A204.1 (cell line): ENCODE results near the gene TRHDE.

ENCODE experiments used
- FAIRE-seq: peaks from 2 replicates; lab custom pipeline; 2012; peaks lifted over from hg19 to GRCh38; lab: Jason Lieb, UNC

The TRHDE gene

DNA sequence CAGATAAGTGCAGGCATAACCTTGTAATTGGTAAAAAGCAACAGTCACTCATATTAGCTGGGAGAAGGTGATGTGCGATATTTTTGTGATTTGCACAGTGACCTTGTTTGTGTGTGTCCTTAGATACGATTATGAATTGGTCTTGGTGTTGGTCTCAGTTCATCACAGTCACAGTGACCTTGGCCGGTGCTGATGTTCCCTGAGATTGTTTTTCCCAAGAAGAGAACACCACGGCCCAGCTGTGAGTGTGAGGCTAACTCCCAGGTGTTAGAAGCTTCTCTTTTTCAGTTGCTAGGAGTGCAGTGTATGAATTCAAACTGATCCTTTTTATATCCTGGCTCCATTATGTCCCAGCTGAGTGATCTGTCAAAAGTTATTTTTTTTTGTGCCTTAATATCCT is 46.2 kb downstream of the TRHDE start:
- no peak for FAIRE-seq

DNA sequence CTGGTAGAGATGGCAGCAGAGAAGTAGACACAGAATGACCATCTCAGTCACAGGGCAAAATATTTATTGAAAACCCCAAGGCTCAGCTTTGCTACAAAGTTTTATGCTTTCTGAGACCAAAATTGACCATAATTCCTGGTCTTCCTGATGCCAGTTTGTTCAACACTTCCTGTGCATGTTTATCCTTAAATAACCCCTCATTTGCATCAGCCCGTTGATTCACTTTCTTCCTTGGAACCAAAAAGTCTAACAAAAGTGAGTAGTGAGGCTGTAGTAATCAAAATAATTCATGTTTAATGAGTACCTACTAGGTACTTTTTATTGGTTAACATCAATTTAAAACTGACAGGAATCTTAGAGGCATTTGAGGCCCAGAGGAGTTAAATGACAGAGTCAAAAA is 51.7 kb downstream of the TRHDE start:
- FAIRE-seq, result no peak

DNA sequence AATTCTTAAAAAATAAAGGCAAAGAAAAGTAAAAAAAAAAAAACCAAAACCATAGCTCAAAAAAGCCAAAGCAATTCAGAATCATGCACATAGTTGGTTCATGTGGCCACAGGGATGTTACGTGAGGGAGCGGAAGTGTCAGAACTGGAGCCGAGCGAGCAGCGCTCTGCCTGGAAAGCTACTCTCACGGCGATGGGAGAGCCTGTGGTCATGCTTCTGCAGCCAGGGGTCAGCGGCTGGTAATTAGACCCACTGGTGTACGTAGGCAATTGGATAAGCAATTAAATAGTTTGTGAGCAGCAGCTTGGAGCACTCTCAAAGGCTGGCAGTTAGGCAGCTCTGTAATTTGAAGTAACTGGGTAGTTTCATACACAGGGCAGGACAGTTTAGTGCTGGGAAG is 58.1 kb downstream of the TRHDE start:
- no peak for FAIRE-seq

DNA sequence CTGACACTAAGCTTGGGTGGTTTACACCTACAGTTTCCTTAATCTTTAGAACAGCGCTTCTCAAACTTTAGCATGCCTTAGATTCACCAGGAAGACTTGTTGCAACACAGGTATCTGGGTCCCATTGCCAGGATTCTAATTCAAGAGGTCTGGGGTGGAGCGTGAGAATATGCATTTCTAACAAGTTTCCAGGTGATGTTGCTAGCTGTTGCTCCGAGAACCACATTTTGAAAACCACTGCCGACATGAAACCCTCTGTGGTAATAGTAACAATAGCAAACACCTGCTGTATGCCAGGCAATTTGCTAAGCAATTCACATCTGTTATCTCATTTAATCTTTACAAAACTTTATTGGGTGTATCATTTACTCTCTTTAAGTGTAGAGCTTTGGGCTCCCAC is 58.6 kb downstream of the TRHDE start:
- no peak for FAIRE-seq

DNA sequence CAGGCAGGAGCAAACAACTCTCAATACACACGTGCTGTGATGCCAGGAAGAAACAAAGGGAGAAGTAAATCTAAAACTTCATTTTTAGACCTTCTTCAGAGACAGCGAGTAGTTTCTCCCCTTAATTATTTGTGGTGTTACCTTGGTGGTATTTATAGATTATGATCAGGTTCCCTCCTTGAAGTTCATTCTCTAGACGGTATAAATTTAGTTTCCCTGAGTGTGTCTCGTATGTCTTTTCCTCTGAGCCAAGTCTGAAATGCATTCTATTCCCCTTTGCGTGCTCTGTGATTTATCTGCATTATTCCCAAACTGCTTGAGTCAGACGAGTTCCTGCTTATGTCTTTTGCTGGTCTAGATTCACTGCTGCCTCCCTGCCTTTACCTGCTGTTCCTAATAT is 65.2 kb downstream of the TRHDE start:
- FAIRE-seq, result no peak

DNA sequence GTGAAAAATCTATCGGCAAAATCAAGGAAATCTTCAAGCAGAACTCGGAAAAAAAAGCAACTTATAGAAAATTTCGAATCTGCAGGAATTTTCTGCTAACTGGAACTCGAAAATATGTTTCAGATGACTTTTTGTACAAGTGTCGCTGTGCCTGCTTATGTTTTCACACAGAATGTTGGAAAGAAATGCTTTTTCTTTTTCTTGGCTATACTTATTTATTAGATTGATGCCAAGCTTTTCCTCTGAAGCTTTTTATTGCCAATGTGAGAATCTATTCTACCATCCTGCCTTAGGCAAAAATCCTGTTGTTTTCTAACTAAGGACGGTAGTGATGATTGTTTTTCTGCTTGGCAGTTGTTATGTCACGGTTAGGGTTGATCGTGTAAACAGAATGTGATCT is 65.8 kb downstream of the TRHDE start:
- FAIRE-seq, result no peak

DNA sequence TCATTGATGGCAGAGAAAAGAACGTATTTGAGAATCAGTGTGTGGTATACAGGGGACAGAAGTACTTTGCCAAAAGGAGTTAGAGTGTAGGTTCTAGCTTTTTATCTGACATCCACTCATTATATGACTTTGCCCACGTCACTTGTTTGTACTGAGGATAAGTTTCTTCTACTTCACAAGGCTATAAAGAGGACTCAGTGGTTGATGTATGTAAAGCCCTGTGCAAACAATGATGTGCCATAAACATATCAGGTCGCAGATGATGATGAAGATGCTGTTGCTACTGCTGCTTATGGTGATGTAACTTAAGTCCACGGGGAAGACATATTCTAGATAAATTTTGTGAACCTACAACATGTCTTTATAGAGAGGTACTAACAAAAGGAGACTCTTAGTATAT is 66.3 kb downstream of the TRHDE start:
- FAIRE-seq, result no peak

DNA sequence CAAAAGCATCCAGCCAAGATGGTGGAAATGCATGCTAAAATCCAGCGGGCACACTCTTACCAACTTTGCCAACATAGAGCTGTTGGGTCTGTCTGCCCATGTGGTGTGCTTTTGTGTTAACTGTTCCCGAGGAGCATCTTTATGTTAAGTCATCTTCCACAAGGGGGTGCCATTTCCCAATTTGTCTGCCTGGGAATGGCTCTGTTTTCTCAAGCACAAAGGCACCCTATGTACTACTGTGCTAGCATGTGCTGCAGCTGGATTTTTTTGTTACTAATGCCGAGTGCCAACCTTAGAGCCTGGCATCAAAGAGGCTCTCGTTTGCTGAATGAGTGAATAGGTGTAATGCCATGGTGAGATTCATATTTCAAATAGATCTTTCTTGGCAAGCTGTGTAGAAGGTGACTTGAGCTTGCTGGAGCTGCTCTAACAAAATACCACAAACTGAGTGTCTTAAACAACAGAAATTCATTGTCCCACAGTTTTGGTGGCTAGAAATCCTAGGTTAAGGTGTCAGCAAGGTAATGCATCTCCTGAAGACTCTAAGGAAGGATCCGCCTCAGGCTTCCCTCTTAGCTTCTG is 74.3 kb downstream of the TRHDE start:
- no peak for FAIRE-seq

DNA sequence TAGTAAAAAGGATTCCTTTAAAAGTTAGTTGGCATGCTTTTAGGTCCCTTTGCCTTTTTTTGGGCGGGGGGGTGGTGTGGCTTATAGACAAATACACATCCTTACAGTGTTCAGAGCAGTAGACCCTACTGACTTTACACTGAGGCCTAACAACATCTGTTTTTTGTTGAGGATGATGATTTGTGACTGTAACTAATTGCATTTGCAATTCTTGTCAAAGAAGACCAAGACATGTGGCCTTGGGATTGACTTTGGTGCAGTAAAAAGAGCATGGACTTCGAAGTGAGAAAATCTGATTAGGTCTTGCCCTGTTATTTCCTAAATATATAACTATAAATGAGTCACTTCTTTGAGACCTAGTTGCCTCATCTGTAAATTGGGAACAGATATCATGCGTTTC is 77.3 kb downstream of the TRHDE start:
- FAIRE-seq, result no peak

DNA sequence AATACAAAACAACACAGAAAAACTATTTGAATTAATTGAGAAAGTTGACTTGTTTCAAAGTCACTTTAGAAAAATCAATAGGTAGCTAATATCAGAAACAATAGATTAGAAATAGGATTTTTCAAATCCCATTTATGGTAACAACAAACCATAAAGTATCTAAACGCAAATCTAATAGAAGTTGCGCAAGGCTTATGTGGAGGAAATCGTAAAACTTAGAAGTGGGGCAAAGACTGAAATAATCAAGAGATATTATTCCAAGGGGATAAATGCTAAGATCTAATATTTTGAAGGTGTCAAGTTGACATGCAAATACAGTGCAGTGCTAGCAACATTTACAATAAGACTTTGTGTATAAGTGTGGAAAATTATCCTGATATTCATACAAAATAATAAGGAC is 87.2 kb downstream of the TRHDE start:
- no peak for FAIRE-seq

DNA sequence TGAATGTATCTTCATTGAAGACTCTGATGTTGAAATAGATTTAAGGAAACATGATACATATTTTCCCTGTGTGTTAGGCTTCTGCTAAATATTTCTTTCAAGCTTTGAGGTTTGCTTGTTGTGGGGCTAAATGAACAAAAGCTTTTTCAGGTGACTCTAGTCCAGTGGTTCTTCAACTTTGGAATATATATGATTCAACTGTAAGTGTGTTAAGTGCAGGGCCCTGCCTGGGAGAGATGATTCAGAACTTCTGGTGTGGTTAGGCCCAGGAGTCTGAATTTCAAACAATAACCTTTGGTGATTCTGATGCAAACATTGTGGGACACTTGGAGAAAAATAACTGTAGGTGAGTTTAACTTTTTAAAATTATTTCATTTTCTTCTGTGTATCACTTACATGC is 93.0 kb downstream of the TRHDE start:
- no peak for FAIRE-seq

DNA sequence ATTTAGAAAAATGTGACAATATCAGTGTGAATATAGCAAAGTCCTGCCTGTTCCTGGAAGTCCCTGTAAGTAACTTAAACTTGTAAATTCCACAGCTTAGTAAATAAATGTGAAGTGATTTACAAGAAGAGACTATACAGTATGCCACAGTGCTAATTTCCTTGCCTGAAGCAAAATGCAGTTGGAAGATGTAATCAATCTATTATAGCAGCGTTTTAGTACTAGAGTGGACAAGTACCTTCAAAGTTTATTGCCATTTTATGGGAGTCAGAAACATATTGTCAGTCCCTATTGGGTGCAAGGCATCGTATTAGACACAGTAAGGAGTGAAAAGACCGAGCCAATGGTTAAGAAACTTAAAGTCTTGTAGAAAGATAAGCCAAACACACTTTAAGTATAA is 94.1 kb downstream of the TRHDE start:
- no peak for FAIRE-seq

DNA sequence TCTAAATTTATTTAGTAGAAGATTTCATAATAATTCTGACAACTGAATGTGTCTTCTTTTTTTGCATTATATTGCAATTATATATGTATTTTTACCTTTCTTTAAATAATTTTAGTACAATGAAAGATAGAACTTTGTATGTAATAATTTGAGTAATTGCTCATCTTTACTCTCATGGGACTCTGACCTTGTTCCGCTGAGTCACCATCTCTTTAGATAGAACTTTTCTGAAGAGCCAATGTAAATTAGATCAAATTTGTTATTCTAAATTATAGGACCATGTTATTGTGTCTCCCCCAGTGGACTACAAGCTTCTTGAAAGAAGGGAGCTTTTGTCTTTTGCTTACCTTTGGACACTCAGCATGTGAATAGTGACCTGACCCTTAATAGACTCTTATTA is 96.1 kb downstream of the TRHDE start:
- no peak for FAIRE-seq

DNA sequence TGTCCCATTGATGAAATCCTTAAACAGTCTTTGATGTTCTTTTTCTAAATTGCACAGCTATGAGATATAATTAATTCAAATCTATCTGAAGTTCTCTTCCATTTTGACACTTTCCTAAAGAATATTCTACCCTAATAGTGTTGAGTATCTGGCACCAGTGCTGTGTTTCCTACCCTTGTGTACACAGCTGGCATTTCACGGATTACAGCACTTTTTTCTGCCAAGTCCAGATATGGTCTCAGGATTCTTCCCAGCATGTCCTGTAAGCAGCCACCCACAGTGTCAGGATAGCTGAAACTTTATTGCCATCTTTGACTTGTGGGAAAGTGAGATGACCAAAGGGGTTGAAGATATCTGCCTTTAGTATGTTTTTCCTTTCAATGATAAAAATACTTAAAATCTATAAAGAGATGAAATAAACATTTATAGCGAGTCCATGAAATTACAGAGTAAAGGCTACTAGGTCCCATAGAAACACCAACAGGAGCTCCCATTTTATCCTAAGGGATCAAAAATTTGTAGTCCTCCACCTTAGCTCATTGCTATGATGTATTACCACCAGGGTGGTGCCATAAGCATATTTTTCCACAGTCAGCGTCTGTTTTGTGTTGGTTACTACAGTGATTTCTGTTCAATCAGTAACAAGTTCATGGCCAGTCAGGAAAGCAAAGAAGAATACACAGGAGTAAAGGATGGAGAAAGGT is 96.7 kb downstream of the TRHDE start:
- FAIRE-seq, result no peak

DNA sequence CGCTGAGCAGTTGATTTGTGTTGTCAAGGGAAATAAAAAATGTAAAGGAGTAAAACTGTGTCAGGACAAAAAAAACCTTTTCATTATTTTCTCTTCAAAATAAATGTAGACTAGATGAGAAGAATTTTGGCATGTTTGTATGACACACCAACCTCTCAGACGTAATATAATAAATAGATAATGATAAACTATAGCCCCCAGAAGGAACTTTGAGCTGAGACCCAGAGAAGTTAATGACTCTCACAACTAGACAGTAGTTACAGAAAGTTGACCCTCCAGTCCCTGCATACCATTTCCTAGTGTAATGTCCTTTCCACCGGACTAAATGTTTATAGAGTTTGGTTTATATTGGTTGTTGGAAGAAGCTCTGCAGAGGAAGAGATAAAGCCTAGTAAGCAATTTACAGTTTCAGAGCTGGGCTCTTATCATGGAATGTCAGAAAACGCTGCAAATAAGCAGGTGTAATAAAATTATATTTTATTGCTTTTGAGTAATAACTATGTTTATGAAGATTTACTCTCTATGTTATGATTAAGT is 97.3 kb downstream of the TRHDE start:
- FAIRE-seq, result no peak

DNA sequence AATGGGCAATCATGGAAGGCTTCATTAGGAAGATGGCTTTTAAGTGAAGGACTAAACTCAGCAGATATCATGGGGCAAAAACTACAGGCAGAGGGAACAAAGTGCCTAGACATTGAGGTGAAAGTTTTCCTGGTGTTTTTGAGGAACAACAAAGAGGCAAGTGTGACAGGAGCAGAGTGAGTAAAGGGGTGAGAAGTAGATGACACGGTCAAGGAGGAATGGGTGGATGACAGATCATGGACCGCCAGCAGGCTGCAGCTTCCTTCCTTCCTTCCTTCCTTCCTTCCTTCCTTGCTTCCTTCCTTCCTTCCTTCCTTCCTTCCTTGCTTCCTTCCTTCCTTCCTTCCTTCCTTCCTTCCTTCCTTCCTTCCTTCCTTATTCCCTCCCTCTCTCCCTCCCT is 108.3 kb downstream of the TRHDE start:
- no peak for FAIRE-seq

DNA sequence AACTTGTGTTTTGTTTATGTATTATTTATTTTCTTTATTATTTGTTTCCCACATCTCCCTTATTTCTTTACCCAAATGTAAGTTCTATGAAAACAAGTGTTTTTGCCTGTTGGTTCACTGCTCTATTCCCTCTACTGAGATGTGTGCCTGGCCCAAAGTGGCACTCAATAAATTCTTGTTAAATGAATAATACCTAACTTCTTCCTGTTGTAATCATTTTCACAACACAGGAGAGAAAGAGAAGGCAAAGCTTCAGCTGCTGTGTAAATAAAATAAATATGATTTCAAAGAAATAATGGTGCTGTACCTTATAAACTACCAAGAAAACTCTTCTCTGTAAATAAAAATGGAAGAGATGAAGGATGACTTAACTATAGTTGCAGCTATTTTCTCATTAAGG is 116.2 kb downstream of the TRHDE start:
- FAIRE-seq, result no peak

DNA sequence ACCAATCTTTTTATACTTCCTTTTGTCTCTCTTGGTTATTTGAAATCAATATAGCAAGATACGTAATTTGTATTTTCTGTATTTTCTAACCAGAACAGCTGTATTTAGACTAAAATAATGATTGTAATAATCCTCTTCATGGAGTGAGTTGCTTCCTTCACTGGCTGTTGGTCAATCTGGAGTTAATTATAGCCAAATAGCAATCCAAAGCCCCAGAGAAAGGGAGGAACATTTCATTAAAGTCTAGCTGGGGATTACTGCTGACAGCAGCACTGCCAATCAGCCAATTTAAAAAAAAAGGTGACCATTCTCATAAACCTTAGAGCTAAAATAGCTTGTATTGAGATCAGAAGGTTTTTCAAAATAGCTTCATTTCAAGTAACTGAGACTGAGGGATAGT is 118.0 kb downstream of the TRHDE start:
- no peak for FAIRE-seq

DNA sequence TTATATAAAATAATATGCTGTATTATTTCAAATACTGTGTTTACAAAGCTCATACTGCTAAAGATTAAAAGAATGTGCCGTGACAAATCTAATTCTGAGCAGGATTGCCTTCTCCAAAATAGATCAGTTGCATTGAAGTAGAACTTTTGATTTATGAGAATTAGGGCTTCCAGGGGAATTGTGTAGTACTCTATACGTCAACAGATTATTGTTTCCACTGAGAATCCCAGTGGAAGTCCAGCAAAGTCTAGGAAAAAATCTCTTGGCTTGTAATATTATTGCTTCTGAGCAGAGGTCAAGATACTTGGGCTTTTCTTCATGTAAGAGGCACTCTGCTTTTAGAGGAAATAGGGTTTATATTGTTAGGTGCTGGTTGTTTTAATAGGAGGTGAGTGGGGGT is 133.9 kb downstream of the TRHDE start:
- FAIRE-seq, result no peak

DNA sequence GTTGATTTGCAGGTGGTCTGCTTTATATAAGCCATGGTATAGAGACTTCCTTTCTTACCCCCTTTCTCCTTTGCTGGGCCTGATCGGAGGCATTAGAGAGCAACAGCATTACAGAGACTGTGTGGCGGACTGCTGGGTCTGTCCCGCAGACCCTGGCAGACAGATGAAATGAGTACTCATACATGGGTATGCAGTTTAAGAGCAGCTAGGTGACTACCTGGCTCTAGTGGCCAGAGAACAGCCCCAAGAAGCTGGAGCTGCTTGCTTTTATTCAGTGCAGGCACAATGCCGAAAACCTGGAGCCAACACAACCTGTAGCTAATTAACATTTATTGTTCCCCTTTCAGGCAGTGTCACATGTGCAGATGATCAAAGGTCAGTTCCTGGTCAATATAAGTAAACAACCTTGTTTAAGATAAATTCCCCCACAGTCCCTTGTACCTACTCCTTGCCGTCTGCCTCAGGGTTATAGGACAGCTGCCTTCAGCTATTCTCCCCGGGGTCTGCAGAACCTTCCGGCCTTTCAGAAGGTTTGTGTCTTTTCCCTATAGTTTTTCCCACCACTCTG is 160.0 kb downstream of the TRHDE start:
- FAIRE-seq, result no peak

DNA sequence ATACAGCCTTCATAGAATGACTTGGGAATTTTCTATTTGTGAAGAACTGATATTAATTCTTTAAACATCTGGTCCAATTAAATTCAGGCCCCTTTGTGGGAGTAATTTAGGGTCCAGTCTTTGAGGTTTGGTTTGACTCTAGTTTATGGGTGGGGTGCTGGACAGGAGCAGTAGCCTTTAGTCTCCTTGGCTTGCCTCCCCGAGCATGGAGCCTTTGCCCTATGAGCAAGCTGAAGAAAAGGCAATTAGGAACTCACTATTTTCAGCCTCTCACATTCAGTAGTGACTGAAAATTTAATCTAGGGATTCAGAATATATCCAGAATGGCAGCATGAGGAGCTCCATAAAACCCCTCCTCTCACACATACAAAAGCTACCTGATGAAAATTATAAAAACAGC is 161.1 kb downstream of the TRHDE start:
- FAIRE-seq, result no peak

DNA sequence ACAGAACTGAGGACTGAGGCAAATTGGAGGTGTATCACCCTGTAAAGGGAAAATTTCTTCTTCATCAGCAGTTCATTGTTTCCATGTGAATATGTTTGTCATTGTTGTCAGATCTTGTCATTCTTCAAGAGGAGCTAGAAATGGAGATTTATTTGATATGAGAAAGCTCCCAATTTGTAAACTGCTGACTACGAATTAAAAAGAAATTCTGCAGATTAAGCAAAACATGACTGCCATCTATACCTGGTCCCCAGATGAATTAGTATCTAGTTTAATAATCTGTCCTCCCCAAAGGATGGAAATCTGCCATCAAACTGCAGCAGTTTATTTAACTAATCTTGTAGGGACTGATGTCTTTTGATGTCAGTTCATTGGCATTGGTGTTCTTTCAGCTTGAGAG is 162.8 kb downstream of the TRHDE start:
- FAIRE-seq, result no peak

DNA sequence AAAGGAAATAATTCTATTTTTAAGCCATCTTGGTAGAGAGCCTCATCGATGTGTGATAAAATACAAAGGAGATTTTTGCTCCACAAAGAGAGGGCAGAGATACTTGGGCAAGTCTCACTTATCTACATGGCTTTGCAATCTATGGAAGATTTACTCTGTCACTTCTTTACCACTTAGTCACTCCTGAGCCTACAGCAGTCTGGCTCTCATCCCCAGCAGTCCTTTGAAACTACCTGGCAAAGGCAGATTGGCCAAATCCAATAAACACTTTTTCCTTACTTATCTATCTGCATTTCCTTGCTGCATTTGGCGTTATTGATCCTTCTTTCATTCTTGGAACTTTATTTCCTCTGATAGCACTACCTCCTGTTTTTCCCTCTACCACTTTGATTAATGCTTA is 170.0 kb downstream of the TRHDE start:
- FAIRE-seq, result no peak

DNA sequence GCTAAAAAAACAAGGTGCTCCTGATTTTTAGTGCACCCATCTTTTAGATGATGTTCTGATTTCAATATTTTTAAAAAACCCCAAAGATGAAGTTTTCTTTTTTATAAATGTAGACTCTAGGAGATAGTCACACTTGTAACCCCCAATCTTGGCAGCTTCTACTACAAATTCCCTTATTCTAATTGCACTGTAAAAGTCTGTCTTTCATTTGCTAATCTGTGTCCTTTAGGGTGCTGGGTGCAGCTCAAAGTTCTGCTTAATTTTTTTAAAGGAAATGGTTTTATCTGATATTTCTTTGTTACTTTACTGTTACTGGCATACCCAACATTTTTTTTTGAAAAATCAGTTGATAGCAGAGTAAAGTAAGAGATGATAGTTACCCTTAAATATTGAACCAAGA is 172.0 kb downstream of the TRHDE start:
- no peak for FAIRE-seq
